GM21526 (cell line): ENCODE results near the gene MAGEF1.

ENCODE experiments used
- ATAC-seq: cut with Tn5 transposase; IDR thresholded peaks from one replicate; pipeline ENCODE4 v1.9.1; 2021; ENCODE audit warnings: moderate library complexity; ENCODE audit not compliant: unreplicated experiment, low FRiP score

The MAGEF1 gene

DNA sequence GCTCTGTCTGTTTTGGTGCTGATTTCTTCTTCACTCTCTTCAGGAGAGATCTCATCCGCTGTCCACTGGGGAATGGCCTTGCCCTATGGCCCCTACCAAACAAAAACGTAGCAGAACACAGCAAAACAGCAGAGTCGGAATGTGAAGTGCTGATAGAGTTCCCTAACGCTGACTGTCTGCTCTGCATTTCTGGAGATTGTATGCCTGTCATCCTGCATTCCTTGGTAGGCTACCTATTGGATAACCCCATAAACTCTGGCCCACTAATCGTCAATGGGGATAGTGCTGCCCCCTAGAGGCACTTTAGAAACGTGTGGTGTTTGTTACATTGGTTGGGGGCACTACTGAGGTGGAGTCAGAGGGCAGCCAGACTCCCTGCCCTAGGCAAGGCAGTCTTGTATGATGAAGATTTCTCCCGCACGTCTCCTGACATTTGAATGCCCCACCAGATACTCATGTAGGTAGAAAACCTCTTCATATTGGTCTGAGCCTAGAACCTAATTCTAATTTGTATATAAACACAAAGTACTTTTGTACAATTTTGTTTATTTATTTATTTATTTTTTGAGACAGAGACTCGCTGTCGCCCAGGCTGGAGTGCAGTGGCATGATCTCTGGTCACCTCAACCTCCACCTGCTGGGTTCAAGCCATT is 15.6 kb upstream of the MAGEF1 start:
- no peak for ATAC-seq

DNA sequence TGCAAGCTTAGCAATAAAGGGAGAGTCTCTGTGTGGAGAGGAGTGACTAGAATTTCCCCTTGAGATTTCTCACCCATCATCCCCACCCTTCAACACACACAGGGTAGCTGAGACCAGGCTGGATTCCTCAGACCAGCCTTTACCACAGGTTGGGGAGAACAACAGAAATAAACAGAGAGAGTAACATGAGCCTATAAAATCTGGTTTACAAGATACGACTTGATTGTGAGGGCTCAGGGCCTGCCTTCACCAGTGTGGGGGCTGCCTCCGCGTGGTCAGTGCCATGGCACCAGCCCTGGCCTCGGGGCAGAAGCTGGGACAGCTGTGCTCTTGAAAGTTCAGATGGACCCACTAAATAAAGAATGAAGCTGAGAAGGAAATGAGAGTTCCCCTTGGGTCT is 14.6 kb upstream of the MAGEF1 start:
- no peak for ATAC-seq

DNA sequence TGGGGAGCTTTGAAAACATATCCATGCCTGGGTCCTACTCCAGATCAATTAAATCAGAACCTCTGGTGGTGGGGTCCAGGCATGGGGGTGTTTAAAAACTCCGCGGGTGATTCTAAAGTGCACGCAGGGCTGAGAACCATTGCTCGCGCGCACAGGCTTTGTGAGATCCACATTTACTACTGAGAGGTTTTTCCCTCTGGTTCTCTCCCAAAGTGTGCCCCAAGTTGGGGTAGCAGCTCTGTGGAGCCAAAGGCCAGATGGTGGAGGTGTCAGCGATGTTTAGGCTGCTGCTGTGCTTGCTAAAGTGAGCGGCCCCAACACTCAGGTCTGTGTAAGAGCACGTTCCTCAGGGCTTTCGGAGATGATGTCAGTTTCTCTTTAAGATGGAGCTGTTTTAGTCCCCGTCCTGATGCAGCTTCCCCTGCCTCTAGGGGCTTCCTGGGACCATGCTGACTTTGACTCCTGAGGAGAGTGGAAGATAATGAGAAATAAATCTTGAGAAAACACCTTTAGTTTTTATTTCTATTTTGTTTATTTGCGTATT is 13.4 kb upstream of the MAGEF1 start:
- no peak for ATAC-seq

DNA sequence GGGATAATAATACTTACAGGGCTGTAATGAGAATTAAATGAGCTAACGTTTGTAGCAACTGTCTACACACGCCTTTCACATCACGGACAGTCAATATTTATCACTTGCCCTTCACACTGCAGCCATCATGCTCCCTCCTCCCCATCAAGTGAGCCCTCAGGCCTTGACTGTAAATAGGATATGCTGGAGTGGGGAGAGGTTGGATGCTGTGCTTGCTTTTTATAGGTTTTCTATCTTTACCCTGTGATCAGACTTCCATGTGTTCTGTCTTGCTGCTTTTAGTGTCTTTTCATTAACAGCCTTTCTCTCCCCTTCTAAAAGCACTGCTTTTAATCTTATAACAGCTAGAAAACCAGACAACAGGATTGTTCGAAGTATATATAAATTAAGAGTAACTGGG is 12.8 kb upstream of the MAGEF1 start:
- ATAC-seq = no peak

DNA sequence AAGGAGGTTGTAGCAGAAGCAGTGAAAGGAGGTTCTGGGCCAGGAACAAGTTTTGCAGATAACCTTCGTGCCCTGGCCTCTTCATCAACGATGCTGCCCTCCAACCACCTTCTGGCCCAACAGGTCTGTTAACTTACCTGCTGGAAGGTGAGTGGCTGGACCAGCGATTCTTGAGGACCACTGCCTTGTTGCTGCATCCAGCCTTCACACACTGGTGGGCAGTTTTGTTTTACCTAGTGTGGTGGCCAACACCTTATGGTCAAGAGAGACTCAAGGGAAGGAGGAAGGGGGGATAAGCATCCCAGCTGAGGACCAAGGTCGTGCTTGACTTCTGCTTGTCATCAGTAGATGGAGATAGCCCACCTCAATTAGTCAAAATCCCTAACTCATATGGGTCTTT is 7.8 kb upstream of the MAGEF1 start:
- no peak for ATAC-seq

DNA sequence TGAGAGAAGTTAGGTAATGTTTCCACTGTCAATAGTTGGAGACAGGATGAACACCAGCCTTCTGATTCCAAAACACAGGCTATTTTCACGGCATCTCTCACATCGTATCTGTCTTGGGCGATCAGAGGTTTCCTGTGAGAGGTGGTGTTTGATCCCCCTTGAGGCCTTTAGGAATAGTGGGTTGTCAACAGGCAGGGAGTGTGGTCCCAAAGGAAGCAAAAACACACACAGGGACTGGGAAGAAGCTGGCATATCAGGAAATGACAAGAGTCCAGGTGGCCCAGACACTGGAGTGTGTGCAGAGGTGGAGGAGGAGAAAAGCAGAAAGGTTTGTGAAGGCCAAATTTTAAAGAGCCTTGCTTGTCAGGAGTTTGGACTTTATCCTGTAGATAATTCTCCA is 6.6 kb upstream of the MAGEF1 start:
- ATAC-seq = no peak

DNA sequence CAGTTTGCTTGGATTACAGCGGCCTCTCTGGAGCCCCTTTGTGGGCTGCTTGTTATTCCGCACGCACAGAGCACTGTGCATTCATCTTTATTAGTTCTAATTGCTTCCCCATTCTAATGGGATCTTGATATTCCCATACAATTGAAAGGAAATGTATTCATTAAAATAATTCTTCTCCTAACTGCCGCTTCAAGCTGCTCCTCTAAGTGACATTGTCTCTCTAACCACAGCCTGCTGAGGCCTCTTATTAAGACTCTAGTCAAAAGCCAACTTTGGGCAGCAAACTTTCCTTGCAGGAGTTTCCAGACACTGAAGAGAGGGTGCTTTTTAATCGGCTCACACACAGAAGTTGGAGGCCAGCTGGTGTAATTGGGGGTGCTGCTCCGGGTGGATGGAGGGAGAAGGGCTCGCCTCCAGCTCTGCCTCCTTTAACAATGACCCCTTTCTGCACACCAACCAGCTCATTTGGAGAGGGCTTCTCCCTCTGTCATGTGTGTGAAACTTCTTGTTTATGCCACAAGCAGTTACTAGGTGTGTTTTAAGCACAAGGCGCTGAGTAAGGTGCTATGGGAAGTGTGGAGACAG is 5.6 kb upstream of the MAGEF1 start:
- no peak for ATAC-seq

DNA sequence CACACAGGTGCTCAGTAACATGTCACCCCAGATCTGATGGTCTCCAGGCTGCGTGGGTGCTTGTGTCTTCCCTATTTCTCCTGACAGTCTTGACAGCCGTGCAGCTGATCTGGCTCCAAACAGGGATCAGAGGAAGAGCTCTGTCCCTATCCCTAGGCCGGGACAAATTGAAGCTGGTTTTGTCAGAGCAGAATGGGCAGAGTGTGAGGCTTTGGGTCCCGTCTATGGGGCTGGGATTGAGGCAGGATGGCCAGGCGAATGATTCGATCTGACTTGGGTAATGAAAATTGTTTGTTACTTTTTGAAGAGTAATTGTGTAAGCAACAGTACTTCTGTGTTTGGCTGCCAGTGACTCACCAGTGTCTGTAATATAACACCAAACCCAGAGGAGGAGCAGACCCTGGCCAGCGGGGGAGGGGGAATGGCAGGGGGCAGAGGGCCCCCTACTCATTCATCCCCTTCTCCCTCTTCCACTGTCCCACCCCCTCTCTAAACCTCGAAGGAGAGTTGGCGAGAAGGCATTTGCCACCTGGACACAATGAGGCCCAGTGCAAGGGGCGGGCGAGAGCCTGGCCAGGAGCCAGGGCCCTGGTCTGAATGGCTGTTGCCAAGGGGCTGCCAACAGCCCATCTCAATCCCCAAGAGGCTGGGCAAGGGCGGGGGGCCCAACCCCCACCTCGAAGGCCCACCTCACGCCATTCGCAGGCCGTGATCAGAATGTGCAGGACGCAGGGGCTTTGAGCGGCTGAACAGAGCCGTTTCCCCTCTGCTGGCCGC is 4.9 kb upstream of the MAGEF1 start:
- ATAC-seq = no peak

DNA sequence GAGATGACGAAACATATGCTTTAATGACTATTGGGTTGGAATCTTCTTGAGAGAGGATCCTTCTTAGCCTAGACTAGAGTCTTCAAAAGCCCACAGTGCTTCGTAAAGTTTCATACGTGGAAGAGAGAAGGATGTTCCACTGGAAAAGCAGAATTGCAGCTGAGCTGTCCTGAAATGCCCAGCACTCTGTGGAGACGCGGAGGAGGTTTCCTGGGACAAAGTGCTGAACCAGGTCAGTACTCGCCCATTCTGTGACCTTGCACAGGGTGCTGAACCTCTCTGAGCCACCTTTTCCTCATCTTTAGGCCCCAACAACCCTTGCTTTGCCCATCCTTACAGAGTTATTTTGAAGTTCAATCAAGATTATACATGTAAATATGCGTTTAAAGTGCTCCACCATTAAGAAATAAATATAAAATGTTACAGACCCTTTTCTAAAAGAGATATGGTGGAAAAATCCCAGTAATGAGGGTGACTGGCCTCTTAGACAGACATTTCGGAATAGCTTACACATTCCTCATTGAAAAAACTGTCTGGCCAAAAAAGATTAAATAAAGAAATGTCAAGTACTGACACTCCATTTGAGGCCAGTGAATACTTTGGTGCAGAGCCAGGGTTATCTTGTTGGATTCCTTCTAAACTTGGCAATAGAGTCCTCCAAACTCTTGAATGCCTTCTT is 4.2 kb upstream of the MAGEF1 start:
- ATAC-seq = no peak

DNA sequence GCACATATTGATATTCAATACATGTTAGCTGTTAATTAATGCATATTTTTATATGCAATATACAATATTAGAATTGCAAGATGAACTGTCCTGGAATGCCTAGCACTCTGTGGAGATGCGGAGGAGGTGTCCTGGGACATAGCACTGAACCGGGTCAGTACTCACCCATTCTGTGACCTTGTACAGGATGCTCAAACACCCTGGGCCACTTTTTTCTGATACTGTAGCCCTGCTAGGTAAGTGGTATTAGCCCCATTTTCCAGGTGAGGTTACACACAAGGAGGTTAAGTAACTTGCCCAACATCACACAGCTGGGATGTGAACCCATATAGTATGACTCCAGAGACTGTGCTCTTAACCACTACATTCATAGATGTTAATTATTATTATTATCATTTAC is 1.7 kb upstream of the MAGEF1 start:
- no peak for ATAC-seq

DNA sequence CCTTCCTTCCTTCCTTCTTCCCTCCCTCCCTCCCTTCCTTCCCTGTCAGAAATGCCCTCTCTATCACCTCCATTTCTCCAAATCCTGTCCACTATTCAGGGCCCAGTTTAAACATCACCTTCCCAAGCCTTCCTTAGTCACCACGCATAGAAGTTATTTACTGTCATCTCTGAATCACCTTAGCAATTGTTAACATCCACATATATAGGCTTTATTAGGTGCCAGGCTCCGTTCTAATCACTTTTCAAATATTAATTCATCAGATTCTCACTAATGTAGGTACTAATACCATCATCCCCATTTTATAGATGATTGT is 1.1 kb upstream of the MAGEF1 start:
- no peak for ATAC-seq

DNA sequence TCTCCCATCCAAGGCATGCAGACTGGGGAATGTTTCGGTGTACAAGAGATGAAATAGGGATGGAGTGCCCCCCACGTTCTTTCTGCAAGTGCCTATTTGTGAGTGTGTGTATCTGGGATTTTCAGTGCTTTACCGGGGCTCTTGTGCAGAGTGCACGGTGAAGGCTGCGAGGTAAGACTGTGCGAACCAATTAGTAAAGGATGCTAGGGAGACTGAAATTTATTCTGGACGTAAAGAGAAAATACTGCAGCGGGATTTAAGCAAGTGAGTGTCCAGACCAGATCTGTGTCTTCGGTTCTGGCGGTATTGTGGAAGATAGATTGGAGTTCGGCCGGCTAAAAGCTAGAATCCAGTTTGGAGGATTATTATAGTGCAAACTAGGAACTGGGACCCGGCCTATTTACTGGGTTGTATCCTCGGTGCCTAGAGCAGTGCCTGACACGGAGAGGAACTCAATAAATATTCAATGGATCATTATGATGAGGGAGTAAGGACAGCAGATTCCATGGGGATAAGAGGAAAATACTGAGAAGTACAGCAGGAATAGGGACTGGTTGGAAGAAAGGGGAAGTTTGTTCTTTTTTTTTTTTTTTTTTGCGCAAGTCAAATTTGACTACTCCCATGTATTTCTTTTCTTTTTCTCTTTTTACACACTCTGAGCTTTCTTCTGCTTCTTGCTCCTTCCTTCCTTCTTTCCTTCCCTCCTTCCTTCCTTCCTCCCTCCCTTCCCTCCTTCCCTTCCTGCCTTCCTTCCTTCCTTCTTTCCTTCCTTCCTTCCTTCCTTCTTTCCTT is 580 bp upstream of the MAGEF1 start:
- peak; percentile 19 for ATAC-seq

DNA sequence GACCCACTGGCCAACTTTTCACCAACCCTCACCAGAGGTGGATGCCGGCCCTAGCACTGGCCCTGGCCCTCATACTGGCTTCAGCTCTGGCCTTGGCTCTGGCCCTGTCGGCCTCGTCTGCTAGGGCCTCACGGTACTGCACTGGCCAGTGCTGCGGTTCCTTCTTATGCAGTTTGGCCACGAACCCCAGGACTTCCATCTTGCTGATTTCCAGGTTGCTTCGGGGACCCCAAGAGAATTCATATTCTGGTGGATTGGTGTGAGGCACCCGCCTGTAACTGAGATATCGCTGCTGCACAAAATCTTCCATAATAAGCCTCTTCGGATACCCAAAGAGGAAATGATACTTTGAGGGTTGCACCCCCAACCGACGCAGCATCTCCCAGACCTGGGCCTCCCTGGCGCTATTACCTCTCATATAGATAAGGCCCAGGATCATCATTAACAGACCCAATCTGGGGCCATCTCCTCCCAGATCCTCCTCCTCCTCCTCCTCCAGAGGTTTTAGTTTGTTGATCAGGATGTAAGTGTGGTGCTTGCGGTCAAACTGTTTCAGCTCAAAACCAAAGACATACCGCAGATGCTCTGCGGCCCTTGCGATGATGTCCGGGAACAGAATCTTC is 883 bp downstream of the MAGEF1 start:
- ATAC-seq = peak; percentile 73

DNA sequence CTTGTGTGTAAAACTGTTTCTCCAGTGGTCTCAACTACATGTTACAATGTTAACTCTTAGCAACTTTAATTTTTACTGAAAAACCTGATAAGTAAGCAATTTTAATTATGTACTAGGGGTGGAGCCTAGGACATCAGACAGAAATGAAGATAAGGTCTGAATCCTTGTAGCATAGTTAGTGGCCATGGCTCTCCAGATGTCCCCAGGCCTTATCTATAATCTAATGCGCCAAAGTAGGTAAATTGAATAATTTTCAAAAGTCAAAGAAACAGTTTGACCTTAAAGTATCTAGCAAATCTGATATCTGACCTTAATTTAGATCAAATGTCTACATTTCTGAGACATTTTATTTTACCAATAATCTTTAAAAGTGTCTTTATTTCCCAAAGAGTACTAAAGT is 8.2 kb downstream of the MAGEF1 start:
- ATAC-seq = no peak

DNA sequence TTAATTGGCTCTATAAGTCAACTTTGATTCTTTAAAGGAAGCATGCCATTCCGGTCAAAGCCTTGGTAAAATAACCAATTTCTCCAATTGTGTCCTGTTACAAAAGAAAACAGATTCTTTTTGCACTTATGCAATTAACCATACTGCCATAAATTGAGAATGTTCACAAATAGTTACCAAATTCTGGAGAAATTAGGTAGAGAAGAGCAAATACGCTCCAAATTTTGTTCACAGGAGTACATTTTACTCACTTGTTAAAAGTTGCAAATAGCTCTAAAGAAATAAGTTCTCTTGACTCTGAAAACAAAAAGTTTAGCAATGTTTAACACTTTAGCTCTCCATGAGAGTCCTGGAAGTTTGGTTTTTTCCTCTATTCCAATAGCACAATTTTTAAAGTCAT is 11.1 kb downstream of the MAGEF1 start:
- ATAC-seq = no peak

DNA sequence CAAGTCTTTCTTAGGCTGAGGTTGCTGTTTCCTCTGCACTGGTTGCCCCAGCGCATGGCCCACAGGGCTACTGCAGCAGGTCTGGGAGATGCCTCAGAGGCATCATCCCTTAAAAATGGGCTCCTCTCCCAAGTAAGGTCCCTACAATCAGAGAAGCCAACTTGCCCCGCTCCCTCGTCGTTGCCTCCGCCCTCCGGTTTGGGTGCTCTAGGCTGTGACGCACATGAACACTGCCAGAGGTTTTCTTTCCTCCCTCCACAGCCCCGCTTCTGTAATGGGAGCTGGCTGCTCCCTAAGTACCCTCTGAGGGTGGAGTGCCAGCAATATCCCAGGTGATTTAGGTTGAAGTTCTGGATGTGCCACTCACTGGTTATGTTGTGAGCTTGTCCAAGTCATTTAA is 14.0 kb downstream of the MAGEF1 start:
- no peak for ATAC-seq

DNA sequence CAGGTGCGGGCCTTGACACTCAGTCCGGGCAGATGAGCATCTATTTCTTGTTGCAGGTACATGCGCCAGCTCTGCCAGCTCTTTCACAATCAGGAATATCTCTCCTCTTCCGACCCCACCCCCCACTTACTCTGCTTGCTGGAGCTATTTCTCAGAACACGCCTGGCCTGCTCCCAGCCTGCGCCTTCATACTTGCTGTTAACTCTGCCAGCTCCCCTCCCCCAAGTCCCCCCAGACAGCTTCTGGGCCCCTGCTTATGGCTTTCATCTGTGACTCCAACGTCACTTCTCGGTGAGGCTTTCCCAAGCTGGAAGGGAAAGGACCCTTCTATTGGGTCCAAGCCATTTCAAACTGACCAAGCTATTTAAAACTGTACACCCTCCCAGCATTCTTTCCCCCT is 15.2 kb downstream of the MAGEF1 start:
- ATAC-seq = no peak

DNA sequence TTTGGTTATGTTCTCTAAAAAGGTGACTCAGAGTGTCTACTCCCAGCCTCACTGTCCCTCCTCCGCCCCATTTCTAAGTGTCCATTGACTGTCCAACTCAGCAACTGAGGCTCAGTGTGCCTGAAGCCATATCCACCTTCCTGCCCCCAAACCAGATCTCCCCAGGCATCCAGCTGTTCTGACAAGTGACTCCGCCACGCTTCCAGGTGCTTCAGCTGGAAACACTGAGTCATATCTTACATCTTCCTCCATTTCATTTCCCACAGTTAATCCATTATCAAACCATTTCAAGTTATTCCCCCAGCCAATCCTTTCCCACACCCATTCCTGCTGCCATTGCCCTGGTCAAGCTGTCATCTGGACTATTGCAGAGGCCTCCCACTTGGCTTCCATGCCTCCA is 17.1 kb downstream of the MAGEF1 start:
- no peak for ATAC-seq

DNA sequence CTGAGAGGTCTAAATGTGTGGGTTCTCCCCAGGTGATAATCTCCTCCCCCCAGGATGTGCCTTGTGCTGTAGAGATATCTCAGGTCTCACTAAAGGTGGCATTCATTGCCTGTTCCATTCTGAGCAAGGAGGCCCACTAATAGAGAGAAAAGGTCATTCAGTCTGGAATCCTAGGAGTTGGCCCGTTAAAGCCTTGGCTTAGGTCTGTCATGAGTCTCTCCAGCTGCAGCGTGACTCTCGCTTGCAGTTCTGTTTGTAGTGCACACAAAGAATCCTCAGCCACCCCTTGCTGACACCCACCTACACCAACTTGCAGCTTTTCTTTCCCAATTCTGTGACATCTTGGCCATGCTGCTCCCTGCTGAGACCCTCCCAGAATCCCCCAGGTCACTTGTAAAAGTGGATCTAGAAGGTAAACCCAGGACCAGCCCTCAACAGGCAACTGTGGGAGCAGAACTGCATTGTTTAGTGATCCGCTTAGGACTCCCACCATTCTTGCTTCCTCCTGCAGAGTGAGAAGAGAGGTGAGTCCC is 17.7 kb downstream of the MAGEF1 start:
- ATAC-seq = no peak
